B cell (primary cell): Measurements from ENCODE around the gene ADGRV1. TPM values are rescaled to one million over a fixed set of nuclear protein-coding genes. Genes with fewer than 3 reads are reported as not detected.

Source experiments
- ATAC-seq: fragments of 200-7000 bp; cut with Tn5 transposase; one replicate; pipeline ENCODE4 v1.10.0; 2021; ENCODE audit warnings: low read depth, mild to moderate bottlenecking, moderate number of reproducible peaks, moderate library complexity
- CTCF ChIA-PET: fragments of 350-600 bp; sonication (Branson Sonifier 250); formaldehyde crosslinking; loops from one replicate; lab custom pipeline; 2021; ENCODE audit warnings: antibody characterized with exemption, inconsistent platforms; lab: Charles Lee
- POLR2A ChIA-PET: fragments of 350-600 bp; sonication (Branson Sonifier 250); formaldehyde crosslinking; loops from one replicate; lab custom pipeline; 2021; ENCODE audit warnings: antibody characterized with exemption; lab: Charles Lee
- DNase-seq: peaks from one replicate; pipeline ENCODE4 v3.0.0; 2013
- H2AFZ ChIP-seq: 2 replicates; pipeline ENCODE4 v1.6.1; 2012; ENCODE audit warnings: mild to moderate bottlenecking, low read depth, low read length; ENCODE audit not compliant: insufficient read depth, poor library complexity, severe bottlenecking
- H3K27ac ChIP-seq, 2 donors: 1 replicate in 1 of 2; 2 replicates in 1 of 2; pipeline ENCODE4 v1.5.1; 2012 to 2013; ENCODE audit warnings: low read length in 2 of 2, mild to moderate bottlenecking in 2 of 2, moderate library complexity in 1 of 2
- H3K27me3 ChIP-seq, 4 experiments: fragments of 200-600 bp in 1 of 4; sonication (generic) in 1 of 4; replicated peaks in 1 of 4; 1 replicate in 2 of 4; 2 replicates in 2 of 4; pipeline versions ENCODE4 v1.6.1 to v1.7.0; 2013 to 2016; ENCODE audit warnings: low read length in 3 of 4, mild to moderate bottlenecking in 2 of 4, mixed read lengths in 1 of 4, moderate library complexity in 1 of 4; ENCODE audit not compliant: insufficient read depth in 4 of 4, control insufficient read depth in 3 of 4; ENCODE audit errors: control extremely low read depth in 1 of 4
- H3K36me3 ChIP-seq, 2 experiments: replicated peaks in 1 of 2; 1 replicate in 1 of 2; 2 replicates in 1 of 2; pipeline versions ENCODE4 v1.6.1 to v1.7.1; 2013; ENCODE audit warnings: low read length in 1 of 2; ENCODE audit not compliant: insufficient read depth in 2 of 2, control insufficient read depth in 1 of 2; ENCODE audit errors: control extremely low read depth in 1 of 2, extremely low read depth in 1 of 2
- H3K4me1 ChIP-seq, 2 donors: fragments of 200-600 bp in 1 of 2; sonication (generic) in 1 of 2; 1 replicate in 1 of 2; 2 replicates in 1 of 2; pipeline versions ENCODE4 v1.5.1 to v1.6.1; 2013 to 2017; ENCODE audit warnings: low read length in 2 of 2; ENCODE audit not compliant: control insufficient read depth in 2 of 2, insufficient read depth in 2 of 2
- H3K4me2 ChIP-seq: replicated peaks from 2 replicates; pipeline ENCODE3; 2012; ENCODE audit warnings: mild to moderate bottlenecking, low read depth, low read length; ENCODE audit not compliant: poor library complexity, severe bottlenecking
- H3K4me3 ChIP-seq, 5 experiments: fragments of 200-600 bp in 1 of 5; sonication (generic) in 1 of 5; 1 replicate in 3 of 5; 2 replicates in 2 of 5; pipeline versions ENCODE4 v1.5.1 to v1.7.0; 2011 to 2016; ENCODE audit warnings: low read length in 4 of 5, mild to moderate bottlenecking in 4 of 5, low read depth in 2 of 5, control low read depth in 1 of 5, moderate library complexity in 1 of 5; ENCODE audit not compliant: insufficient read depth in 1 of 5; ENCODE audit errors: control extremely low read depth in 1 of 5, extremely low read depth in 1 of 5
- H3K79me2 ChIP-seq: fragments of 200-600 bp; sonication (generic); one replicate; pipeline ENCODE4 v1.6.0; 2016; ENCODE audit warnings: low read length; ENCODE audit not compliant: control insufficient read depth, insufficient read depth
- H3K9ac ChIP-seq: fragments of 200-600 bp; sonication (generic); 2 replicates; pipeline ENCODE4 v1.6.1; 2017; ENCODE audit warnings: mild to moderate bottlenecking, low read length, moderate library complexity
- H3K9me3 ChIP-seq, 3 donors: one replicate each; pipeline versions ENCODE4 v1.6.1 to v1.7.1; 2013; ENCODE audit warnings: low read length in 2 of 3; ENCODE audit not compliant: control insufficient read depth in 2 of 3, insufficient read depth in 1 of 3; ENCODE audit errors: control extremely low read depth in 1 of 3
- H4K20me1 ChIP-seq: 2 replicates; pipeline ENCODE4 v1.6.0; 2012; ENCODE audit warnings: mild to moderate bottlenecking, low read length; ENCODE audit not compliant: insufficient read depth, control insufficient read depth, poor library complexity, severe bottlenecking
- H3K27ac Mint-ChIP-seq: one replicate; pipeline ENCODE4 v1.8.0; 2021; ENCODE audit warnings: mixed read lengths
- H3K27me3 Mint-ChIP-seq: one replicate; pipeline ENCODE4 v1.8.0; 2021; ENCODE audit warnings: mixed read lengths
- H3K4me1 Mint-ChIP-seq: one replicate; pipeline ENCODE4 v1.8.0; 2021; ENCODE audit warnings: mixed read lengths
- H3K4me3 Mint-ChIP-seq: one replicate; pipeline ENCODE4 v1.8.0; 2021; ENCODE audit warnings: mixed read lengths
- H3K9me3 Mint-ChIP-seq: one replicate; pipeline ENCODE4 v1.8.0; 2022; ENCODE audit warnings: mixed read lengths; ENCODE audit not compliant: insufficient read depth
- CTCF ChIP-seq: fragments of 200-600 bp; IDR thresholded peaks from one replicate; pipeline ENCODE4 v1.8.0; 2022; ENCODE audit warnings: antibody characterized with exemption, mild to moderate bottlenecking
- EZH2 ChIP-seq: IDR thresholded peaks from 2 replicates; pipeline ENCODE4 v1.6.1; 2012; ENCODE audit warnings: borderline replicate concordance, low read depth, mild to moderate bottlenecking, moderate library complexity, low read length; ENCODE audit not compliant: insufficient read depth, poor library complexity, severe bottlenecking
- WGBS: methylation state at CpG from one replicate; pipeline ENCODE4 v1.1.5; 2013; ENCODE audit warnings: missing lambda C conversion rate; ENCODE audit not compliant: insufficient coverage; 5-methylcytosine and 5-hydroxymethylcytosine counted together
- intact Hi-C: fragments of 100-400 bp; cut with micrococcal nuclease; formaldehyde crosslinking; loops from one replicate; pipeline ENCODE4 v1.10.0; 2022
- polyA plus RNA-seq: library from polyadenylated mRNA; depleted of rRNA; stranded (reverse); fragments of >200 nt; gene quantifications from 2 replicates; pipeline ENCODE4 v1.2.3, GENCODE V29; 2012
- total RNA-seq, 2 donors: library from RNA; stranded (reverse); fragments of 120-200 nt in 1 of 2; gene quantifications; 1 replicate in 1 of 2; 2 replicates in 1 of 2; pipeline versions ENCODE4 v1.2.3 to v1.2.4, GENCODE V29; 2013 to 2022

The ADGRV1 gene
- total and polyA plus RNA-seq, 2 donors (not counting 1 experiment from before 2014, with no cell fraction given): 0.07 TPM; not detected in 1

GRCh38 chr5:91025956-91026355 lies 467.4 kb downstream of the ADGRV1 start:
- CTCF ChIA-PET: no interaction called here
- POLR2A ChIA-PET: no interaction called here

DNA sequence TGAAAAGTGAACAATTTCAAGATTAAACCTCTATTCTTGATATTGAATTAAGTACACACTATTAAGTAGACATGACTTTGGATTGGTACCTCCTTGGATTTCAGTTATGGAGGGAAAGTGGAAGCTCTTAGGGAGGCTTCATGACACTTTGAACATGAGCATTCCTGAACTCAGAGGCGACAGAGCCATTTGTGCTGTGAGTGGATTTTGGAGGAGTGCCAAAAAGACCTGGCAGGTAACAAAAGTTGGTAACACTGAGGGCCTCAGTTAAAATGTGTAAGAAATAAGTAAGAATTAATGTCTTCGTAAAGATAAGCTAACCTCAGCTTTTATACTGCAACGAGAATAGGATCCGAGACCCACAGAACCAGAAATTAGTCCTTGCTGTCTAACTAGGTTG lies 467.9 kb downstream of the ADGRV1 start:
- no peaks in the 10 kb centered on the region for H3K9me3 Mint-ChIP-seq
- no peaks in the 10 kb centered on the region for H3K27me3 ChIP-seq
- H3K9ac ChIP-seq: no peak overlapping the region
- H3K27ac ChIP-seq: no peak overlapping the region
- no peaks in the 10 kb centered on the region for H3K36me3 ChIP-seq
- ChIA-PET POLR2A (no interaction called here), CTCF (no interaction called here)
- no peak overlapping the region for H3K4me2 ChIP-seq
- H3K27ac Mint-ChIP-seq: no peak overlapping the region
- no peaks in the 10 kb centered on the region for H4K20me1 ChIP-seq
- no peaks in the 10 kb centered on the region for H3K4me1 Mint-ChIP-seq
- TF ChIP-seq EZH2: no peak
- no peak for TF ChIP-seq CTCF
- H3K9me3 ChIP-seq: no peaks in the 10 kb centered on the region
- no peaks in the 10 kb centered on the region for H3K4me1 ChIP-seq
- H2AFZ ChIP-seq: no peak overlapping the region
- no peaks in the 10 kb centered on the region for H3K79me2 ChIP-seq
- intact Hi-C loops: no loop called here
- H3K4me3 ChIP-seq: no peak overlapping the region
- 96% methylated on average over 4 of the region's 4 CpGs for WGBS
- DNase-seq: no peak
- H3K27me3 Mint-ChIP-seq: peaks cover 3% of the 10 kb centered on the region
- ATAC-seq: no peak
- no peak overlapping the region for H3K4me3 Mint-ChIP-seq

More at GRCh38 chr5:91025956-91026355, 467.4 kb downstream of the ADGRV1 start:
- Mint-ChIP-seq H3K9me3 (no peaks in the 10 kb centered on the region), H3K4me3 (no peak overlapping the region), H3K27ac (no peak overlapping the region), H3K27me3 (peaks cover 3% of the 10 kb centered on the region), H3K4me1 (no peaks in the 10 kb centered on the region)
- no peak overlapping the region for H3K9ac ChIP-seq
- no peaks in the 10 kb centered on the region for H4K20me1 ChIP-seq
- H3K4me3 ChIP-seq: no peak overlapping the region
- no peaks in the 10 kb centered on the region for H3K9me3 ChIP-seq
- no peaks in the 10 kb centered on the region for H3K4me1 ChIP-seq
- no peak overlapping the region for H3K4me2 ChIP-seq
- no peak for DNase-seq
- TF ChIP-seq CTCF: no peak
- TF ChIP-seq EZH2: no peak
- no peaks in the 10 kb centered on the region for H3K36me3 ChIP-seq
- no peak overlapping the region for H3K27ac ChIP-seq
- intact Hi-C loops: no loop called here
- H2AFZ ChIP-seq: no peak overlapping the region
- WGBS: no CpG with 5 or more reads among the region's 2 CpGs
- no peak for ATAC-seq
- no peaks in the 10 kb centered on the region for H3K27me3 ChIP-seq
- H3K79me2 ChIP-seq: no peaks in the 10 kb centered on the region
